Measurements from ENCODE around the gene ARNT2. TPM values are rescaled to one million over a fixed set of nuclear protein-coding genes. Genes with fewer than 3 reads are reported as not detected.

The ARNT2 gene
- total RNA-seq, 1 donor, result 12.7 TPM

DNA sequence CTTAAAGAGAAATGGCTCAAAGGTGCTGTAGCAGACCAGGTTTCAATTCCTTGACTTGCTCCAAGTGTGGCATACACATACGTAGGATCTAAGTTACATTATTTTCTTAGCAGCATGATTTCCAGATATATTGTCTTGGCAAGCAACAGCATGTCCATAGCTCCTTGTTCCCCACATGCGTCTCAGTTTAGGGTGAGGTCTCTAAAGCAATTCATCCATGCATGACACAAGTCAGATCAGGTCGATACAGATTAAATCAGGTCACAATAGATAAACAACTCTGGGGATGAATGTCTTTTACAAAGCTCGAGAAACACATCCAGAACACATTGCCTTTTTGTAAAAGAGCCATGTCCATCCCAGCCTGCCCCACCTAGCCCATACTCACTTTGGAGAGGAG, 182.0 kb downstream of the ARNT2 start:
- TF ChIP-seq, protein P1, sequence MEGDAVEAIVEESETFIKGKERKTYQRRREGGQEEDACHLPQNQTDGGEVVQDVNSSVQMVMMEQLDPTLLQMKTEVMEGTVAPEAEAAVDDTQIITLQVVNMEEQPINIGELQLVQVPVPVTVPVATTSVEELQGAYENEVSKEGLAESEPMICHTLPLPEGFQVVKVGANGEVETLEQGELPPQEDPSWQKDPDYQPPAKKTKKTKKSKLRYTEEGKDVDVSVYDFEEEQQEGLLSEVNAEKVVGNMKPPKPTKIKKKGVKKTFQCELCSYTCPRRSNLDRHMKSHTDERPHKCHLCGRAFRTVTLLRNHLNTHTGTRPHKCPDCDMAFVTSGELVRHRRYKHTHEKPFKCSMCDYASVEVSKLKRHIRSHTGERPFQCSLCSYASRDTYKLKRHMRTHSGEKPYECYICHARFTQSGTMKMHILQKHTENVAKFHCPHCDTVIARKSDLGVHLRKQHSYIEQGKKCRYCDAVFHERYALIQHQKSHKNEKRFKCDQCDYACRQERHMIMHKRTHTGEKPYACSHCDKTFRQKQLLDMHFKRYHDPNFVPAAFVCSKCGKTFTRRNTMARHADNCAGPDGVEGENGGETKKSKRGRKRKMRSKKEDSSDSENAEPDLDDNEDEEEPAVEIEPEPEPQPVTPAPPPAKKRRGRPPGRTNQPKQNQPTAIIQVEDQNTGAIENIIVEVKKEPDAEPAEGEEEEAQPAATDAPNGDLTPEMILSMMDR (IDR thresholded peaks at IDR 0.05; ENCODE audit: insufficient read depth, low read length), result no peak
- DNase-seq (ENCODE audit: low read depth), result no peak
- H3K4me3 ChIP-seq (ENCODE audit: low read depth, low read length), result no peak overlapping the region

DNA sequence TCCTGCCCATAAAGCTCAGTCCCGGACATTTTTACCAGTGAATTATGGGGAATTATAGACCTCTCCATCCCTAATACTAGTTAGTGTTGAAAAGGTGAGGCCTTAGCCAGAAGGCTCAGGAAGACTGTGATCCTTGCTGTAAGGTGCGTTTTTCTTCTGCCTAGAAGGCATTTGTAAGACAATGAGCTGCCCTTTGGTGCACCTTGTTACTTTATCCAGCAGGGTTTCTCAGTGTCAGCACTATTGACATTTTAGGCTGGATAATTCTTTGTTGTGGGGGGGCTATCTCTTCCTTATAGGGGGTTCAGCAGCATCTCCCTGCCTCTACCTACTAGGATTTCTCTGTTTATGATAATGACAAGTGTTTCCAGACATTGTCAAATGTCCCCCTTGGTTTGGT, 182.8 kb downstream of the ARNT2 start:
- no peak for DNase-seq (ENCODE audit: low read depth)
- TF ChIP-seq, protein P1 (IDR thresholded peaks at IDR 0.05; ENCODE audit: insufficient read depth, low read length), result no peak
- H3K4me3 ChIP-seq (ENCODE audit: low read depth, low read length), result no peak overlapping the region

DNA sequence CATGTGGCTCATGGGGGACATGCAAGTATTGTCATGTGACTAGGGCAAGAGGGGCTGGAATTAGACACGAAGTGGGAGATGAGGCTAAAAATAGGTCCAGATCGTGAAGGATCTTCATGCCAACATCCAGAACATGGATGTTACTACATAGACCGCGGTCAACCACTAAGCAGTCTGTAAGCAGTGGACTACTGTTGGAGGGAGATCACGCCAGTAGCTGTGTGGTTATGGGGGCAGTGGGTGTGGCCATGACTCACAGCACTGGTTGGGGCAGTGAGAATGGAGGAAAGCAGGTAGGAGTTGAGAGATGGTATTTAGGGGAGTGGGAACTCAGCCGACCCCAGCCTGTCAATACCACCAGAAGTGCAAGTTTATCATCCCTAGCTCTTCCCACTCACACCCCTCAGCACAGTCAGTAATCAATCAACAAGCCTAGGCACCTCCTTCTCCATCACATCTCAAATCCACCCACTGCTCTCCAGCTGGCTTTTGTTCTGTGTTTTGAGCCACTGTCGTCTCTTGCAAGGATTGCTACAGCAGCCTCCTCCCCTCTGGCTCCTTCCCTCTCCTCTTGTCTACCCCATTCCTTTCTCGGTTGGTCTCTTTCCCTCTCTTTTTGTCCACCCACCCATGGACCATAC, 183.8 kb downstream of the ARNT2 start:
- peak; percentile 58 for DNase-seq (ENCODE audit: low read depth)
- TF ChIP-seq, protein P1 (IDR thresholded peaks at IDR 0.05; ENCODE audit: insufficient read depth, low read length), result no peak
- no peak overlapping the region for H3K4me3 ChIP-seq (ENCODE audit: low read depth, low read length)

DNA sequence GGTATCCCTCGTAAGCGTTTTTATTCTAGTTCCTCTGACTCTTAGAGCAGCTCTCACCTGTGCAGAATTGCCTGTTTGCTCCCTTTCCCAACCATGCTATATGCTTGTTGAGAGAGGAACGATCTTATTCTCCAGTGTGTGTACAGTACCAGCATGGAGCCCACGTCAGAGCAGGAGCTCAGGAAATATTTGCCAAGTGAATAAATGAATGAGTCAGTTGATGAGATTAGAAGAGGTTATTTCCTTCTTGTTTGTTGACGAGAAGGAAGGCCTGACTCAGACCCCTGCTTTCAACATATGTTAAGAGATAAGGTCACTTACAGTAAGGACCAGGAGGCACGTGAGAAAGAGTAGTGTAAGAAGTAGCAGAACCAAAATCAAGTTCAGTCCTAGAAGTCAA, 184.6 kb downstream of the ARNT2 start:
- DNase-seq (ENCODE audit: low read depth), result peak; percentile 98
- no peak overlapping the region for H3K4me3 ChIP-seq (ENCODE audit: low read depth, low read length)
- TF ChIP-seq, protein P1 (IDR thresholded peaks at IDR 0.05; ENCODE audit: insufficient read depth, low read length), result no peak

DNA sequence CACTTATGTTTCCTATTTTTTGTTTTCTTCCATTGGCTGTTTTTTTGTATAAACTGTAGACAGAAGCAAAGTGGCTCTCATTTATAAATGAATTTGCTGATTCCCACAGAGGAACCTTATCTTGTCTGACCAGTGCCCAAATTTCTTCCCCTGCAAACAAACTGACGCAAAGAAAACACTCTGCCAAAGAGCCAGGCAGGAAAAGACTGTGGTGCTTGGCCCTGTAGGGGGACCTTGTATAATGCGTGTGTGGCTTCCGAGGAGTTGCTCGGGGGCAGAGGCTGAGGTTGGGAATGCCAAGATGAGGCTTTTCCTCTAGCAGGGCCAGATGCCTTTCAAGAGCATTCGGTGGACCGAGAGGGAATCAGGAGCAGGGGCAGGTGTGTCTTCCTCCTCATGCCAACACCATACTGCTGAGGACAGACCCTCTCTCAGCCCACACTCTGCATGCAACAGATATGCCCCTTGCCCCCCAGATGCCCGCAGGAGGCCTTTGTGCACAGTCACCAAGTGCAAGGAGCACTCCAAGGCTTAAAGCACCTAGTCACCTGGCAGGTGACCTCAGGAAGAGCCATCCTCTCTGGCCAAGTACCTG, 186.7 kb downstream of the ARNT2 start:
- no peak overlapping the region for H3K4me3 ChIP-seq (ENCODE audit: low read depth, low read length)
- DNase-seq (ENCODE audit: low read depth), result no peak
- TF ChIP-seq, protein P1 (IDR thresholded peaks at IDR 0.05; ENCODE audit: insufficient read depth, low read length), result no peak

DNA sequence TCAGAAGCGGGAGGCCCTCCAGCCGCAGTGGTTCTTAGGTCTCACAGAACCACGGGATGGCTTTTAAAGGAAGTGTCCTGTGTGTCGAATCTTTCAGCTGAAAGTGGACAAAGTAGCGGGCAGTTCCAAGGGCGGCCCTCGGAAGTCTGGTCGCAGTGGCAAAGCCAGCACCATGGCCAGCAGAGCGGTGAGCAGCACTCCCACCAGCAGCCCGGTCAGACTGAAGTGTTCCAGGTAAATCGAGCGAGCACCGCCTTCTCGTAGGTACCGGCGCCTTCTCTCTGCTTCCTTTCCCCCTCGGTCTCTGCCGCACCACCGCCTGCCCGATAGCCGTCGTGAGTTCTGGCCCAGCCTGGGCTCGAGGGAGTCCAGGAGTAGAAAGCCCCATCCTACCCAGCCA, 187.3 kb downstream of the ARNT2 start:
- no peak overlapping the region for H3K4me3 ChIP-seq (ENCODE audit: low read depth, low read length)
- TF ChIP-seq, protein P1 (IDR thresholded peaks at IDR 0.05; ENCODE audit: insufficient read depth, low read length), result no peak
- no peak for DNase-seq (ENCODE audit: low read depth)
